HG03280 (cell line): ENCODE data around the gene GFPT2.

ENCODE experiments used
- ATAC-seq: cut with Tn5 transposase; IDR thresholded peaks from one replicate; pipeline ENCODE4 v1.9.1; 2021; ENCODE audit warnings: mild to moderate bottlenecking, moderate library complexity; ENCODE audit not compliant: unreplicated experiment

Gene GFPT2

GRCh38 chr5:180334751-180335613, 18.2 kb downstream of the GFPT2 start:
- ATAC-seq, result no peak

- no peak for ATAC-seq
Measured at GRCh38 chr5:180334176-180334575, 19.0 kb downstream of the GFPT2 start.

DNA sequence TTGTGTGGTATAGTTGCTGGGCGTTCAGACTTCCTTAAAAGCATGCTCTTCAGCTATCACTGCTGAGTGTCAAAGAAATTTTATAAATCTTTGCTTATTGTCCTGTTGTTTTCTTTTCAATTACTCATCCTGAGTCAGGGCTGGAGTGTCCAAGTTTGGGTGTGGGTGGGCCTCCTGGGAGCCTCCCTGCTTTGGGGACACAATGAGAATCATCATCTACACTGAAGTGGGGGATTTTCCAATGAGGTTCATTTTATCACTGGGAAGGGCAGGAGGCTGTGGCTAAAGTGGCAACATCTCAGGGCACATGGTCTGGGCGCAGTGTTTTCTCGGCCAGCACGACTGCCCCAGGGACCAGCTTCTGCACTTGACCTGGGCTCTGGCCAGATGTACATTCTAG, 19.5 kb downstream of the GFPT2 start:
- no peak for ATAC-seq

DNA sequence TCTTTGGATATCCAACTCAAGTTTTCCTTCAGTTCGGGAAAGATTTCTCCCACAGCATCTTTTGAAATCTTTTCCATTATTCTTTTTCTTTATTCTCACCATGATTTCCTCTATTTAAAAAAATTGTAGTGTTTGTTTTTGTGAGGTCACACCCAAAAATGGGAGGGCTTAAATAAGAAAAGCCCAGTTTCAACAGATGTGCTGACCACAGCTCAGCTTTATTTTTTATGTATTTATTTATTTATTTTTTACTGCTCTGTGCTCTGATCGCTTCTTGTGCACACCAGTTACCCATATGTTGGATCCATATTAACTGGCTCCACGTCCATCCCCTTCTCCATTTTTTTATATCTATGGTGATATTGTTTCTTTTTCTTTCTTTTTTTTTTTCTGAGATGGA, 20.3 kb downstream of the GFPT2 start:
- no peak for ATAC-seq

GRCh38 chr5:180332051-180332517, 21.1 kb downstream of the GFPT2 start:
- ATAC-seq, result no peak

DNA sequence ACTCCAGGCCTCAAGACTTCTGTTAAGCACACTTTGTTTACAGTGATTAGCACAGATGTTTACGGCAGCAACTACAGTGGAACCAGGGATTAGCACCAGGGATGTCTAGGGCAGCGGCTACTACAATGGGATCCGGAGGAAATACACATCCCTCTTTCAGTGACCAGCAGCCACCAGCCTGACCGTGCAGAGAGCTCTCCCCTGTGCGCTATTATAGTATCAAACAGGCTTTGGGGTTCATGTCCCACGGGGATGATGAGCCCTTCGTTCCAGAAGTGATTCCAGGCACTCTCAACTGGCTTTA, 21.5 kb downstream of the GFPT2 start:
- ATAC-seq, result no peak

GRCh38 chr5:180330810-180331646, 22.1 kb downstream of the GFPT2 start:
- ATAC-seq, result no peak

GRCh38 chr5:180330270-180330648, 22.9 kb downstream of the GFPT2 start:
- no peak for ATAC-seq

GRCh38 chr5:180329606-180330269, 23.4 kb downstream of the GFPT2 start:
- no peak for ATAC-seq

- ATAC-seq, result no peak
Measured at GRCh38 chr5:180329138-180329435, 24.0 kb downstream of the GFPT2 start.

DNA sequence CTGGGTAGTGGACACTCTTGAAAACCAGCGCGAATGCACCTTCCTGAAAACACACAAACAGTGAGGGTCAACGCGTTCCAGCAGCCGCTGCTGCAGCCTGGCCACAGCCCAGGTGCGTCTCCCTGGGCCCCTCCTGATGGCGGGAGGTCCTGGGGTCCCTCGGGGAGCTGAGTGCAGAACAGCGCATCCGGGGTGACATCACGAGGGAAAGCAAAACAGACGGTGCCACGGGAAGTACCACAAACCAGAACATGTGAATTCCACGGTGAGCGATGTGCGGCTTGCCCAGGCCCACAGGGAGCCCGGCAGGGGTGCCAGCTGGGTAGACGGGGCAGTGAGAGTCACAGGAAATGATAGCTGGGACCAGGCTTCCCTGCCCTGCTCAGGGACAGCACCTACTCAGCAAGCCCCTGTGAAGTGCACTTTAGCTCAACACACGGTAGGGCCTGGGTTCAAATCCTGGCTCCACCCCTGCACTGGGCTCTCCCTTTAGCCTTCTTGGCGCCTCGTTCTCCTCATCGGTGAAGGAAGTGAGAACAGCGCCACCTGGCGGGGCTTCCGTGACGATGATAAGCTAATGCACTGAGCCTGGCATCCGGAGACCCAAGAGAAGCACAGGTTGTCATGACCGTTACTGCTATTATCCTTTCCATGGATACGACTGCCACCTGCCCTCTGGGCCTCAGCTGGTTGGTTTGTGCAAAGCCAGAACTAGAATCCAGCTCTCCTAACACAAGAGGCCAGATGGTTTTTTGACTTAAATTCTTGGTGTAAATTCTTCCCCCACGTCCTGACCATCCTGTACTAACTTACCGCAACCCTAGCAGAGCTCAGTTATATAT, 24.6 kb downstream of the GFPT2 start:
- peak; percentile 76 for ATAC-seq

- no peak for ATAC-seq
Measured at GRCh38 chr5:180326989-180327565, 26.1 kb downstream of the GFPT2 start.

DNA sequence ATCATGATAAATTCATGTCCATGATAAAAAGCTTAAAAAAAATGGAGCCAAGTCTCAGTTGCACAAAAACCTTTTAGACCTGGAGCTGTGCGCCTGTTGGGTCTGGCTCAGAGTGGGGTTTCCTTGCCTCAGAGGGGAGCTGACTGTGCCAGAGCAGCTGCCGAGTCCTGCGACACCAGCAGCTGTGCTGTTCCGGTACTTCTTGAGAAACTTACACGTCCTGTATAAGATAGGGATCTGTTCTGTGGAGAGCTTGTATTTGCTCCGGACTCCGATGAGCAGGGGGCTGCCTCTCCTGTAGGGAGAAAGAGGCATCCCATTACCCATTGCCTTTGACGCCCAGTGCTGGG, 28.6 kb downstream of the GFPT2 start:
- no peak for ATAC-seq

GRCh38 chr5:180323941-180324600, 29.1 kb downstream of the GFPT2 start:
- no peak for ATAC-seq

- no peak for ATAC-seq
Measured at GRCh38 chr5:180323160-180323559, 30.0 kb downstream of the GFPT2 start.

GRCh38 chr5:180318456-180319089, 34.6 kb downstream of the GFPT2 start:
- no peak for ATAC-seq

DNA sequence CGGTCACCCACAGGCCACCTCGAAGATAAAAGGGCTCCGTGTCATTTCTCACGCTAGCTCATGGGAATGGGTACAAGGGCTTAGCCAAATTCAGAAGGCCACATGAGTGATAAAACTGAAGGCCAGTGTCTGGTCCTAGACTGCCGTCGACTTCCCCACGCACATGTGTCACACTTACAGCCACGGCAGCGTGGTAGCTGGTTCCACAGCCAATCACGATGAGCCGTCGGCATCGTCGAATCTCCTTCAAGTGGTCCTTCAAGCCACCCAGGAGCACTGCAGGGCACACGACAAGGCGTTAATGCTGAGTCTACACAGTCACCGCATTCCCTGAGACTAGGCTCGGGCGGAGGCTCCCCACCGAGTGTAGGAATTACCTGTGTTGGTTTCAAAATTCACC, 36.5 kb downstream of the GFPT2 start:
- ATAC-seq, result no peak

- peak; percentile 65 for ATAC-seq
Measured at GRCh38 chr5:180315762-180316212, 37.3 kb downstream of the GFPT2 start.

DNA sequence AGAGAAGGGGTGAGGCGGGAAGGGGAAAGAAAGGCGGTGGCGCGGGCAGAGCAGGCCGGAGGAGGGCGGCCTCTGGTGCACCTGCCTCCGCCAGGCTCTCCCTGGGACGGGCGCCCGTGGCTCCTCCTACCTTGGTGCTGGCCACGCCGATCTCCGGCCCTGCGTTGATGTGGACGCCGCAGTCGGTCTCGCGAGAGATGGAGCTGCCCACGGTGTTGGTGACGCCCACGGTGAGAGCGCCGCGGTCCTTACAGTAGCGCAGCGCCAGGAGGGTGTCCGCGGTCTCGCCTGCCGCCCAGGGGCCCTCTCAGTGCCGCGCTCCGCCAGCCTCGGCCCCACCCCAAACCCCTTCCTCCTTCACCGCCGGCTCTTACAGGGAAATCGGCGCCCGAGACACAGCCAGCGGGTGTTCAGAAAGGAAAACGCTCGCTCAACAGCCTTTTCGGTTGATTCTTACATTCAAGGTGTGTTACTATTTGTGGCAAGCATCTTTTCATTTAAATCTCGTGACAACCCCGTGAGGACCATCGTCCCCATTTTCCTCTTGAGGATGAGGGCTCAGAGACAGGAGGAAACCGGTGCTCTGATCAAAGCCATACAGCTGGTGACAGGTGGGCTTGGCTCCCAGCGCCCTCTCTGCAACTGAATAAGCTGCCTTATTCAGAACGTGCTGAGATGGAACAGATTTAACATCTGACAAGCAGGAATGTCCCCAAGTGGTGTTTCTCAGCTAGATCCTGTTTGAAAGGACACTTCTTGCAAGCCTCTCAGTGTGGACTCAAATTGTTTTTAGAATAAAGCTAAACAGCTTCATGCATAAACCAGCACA, 39.2 kb downstream of the GFPT2 start:
- ATAC-seq, result no peak
